Ishikawa (cell line): ENCODE results near the gene C5orf63.

Experiments
- CEBPB ChIP-seq: IDR thresholded peaks from 2 replicates; pipeline ENCODE4 v1.6.1; 2012
- CREB1 ChIP-seq: IDR thresholded peaks from 2 replicates; pipeline ENCODE4 v1.6.1; 2012; ENCODE audit warnings: low read depth
- EGR1 ChIP-seq: IDR thresholded peaks from 2 replicates; pipeline ENCODE4 v1.6.1; 2012
- EP300 ChIP-seq: IDR thresholded peaks from 2 replicates; pipeline ENCODE4 v1.6.1; 2012; ENCODE audit warnings: borderline replicate concordance
- MAX ChIP-seq: IDR thresholded peaks from 2 replicates; pipeline ENCODE4 v1.6.1; 2012
- NFIC ChIP-seq: IDR thresholded peaks from 2 replicates; pipeline ENCODE4 v1.6.1; 2012
- RAD21 ChIP-seq: IDR thresholded peaks from 2 replicates; pipeline ENCODE4 v1.6.1; 2012; ENCODE audit warnings: low read depth
- REST ChIP-seq: IDR thresholded peaks from 2 replicates; pipeline ENCODE4 v1.6.1; 2012; ENCODE audit warnings: low read depth, mild to moderate bottlenecking
- USF1 ChIP-seq: IDR thresholded peaks from 2 replicates; pipeline ENCODE4 v1.6.1; 2012
- ZBTB7A ChIP-seq: IDR thresholded peaks from 2 replicates; pipeline ENCODE4 v1.6.1; 2012; ENCODE audit warnings: low read depth

GRCh38 chr5:127068493-127069214, 4.6 kb downstream of the C5orf63 start:
- no peak for TF ChIP-seq RAD21
- TF ChIP-seq EP300 = no peak
- TF ChIP-seq ZBTB7A = no peak
- TF ChIP-seq REST = no peak
- no peak for TF ChIP-seq USF1
- TF ChIP-seq EGR1 = no peak
- no peak for TF ChIP-seq CREB1
- TF ChIP-seq MAX = no peak
- TF ChIP-seq CEBPB = no peak
- TF ChIP-seq NFIC = peak; percentile 71
